Karpas-422 (cell line): Measurements from ENCODE around the gene PCCA. TPM values are rescaled to one million over a fixed set of nuclear protein-coding genes. Genes with fewer than 3 reads are reported as not detected.

Source experiments
- DNase-seq: peaks from one replicate; pipeline ENCODE4 v3.0.0-alpha.2; 2015
- H2AFZ ChIP-seq: fragments of 200-600 bp; sonication (generic); 2 replicates; pipeline ENCODE4 v1.6.1; 2014; ENCODE audit warnings: antibody characterized with exemption, low read length, mixed read lengths
- H3K27ac ChIP-seq: fragments of 200-600 bp; sonication (generic); 2 replicates; pipeline ENCODE4 v1.5.1; 2014; ENCODE audit warnings: mild to moderate bottlenecking, low read length, moderate library complexity
- H3K27me3 ChIP-seq: fragments of 200-600 bp; sonication (generic); 2 replicates; pipeline ENCODE4 v1.6.1; 2014; ENCODE audit warnings: low read length, mixed read lengths
- H3K36me3 ChIP-seq: fragments of 200-600 bp; sonication (generic); 2 replicates; pipeline ENCODE4 v1.6.1; 2014; ENCODE audit warnings: low read length, mixed read lengths; ENCODE audit not compliant: insufficient read depth
- H3K4me1 ChIP-seq: fragments of 200-600 bp; sonication (generic); 2 replicates; pipeline ENCODE4 v1.6.1; 2014; ENCODE audit warnings: mild to moderate bottlenecking, low read length, mixed read lengths
- H3K4me2 ChIP-seq: fragments of 200-600 bp; sonication (generic); 2 replicates; pipeline ENCODE4 v1.6.1; 2014; ENCODE audit warnings: low read length, low read depth, mild to moderate bottlenecking; ENCODE audit not compliant: poor library complexity, severe bottlenecking
- H3K4me3 ChIP-seq: fragments of 200-600 bp; sonication (generic); 2 replicates; pipeline ENCODE4 v1.5.1; 2014; ENCODE audit warnings: mild to moderate bottlenecking, antibody characterized with exemption, low read length, mixed read lengths
- H3K79me2 ChIP-seq: fragments of 200-600 bp; sonication (generic); 2 replicates; pipeline ENCODE4 v1.6.1; 2014; ENCODE audit warnings: mild to moderate bottlenecking, low read length, mixed read lengths
- H3K9ac ChIP-seq: fragments of 200-600 bp; sonication (generic); 2 replicates; pipeline ENCODE4 v1.6.0; 2014; ENCODE audit warnings: low read length
- H3K9me2 ChIP-seq: fragments of 200-600 bp; sonication (generic), shearing (Covaris generic); replicated peaks from 2 replicates; pipeline ENCODE4 v1.6.0; 2014; ENCODE audit warnings: mild to moderate bottlenecking, low read length, moderate library complexity; ENCODE audit not compliant: insufficient read depth
- H3K9me3 ChIP-seq: fragments of 300-700, 200-600 bp; sonication (generic); 2 replicates; pipeline ENCODE4 v1.6.1; 2014; ENCODE audit warnings: low read length, mixed read lengths
- H4K20me1 ChIP-seq: fragments of 200-600 bp; sonication (generic); 2 replicates; pipeline ENCODE4 v1.6.1; 2014; ENCODE audit warnings: mild to moderate bottlenecking, antibody characterized with exemption, low read length, low read depth; ENCODE audit not compliant: insufficient read depth
- total RNA-seq: library from RNA; depleted of rRNA; stranded (reverse); fragments of >200 nt; shearing (Covaris generic); gene quantifications from 2 replicates; pipeline ENCODE4 v1.2.3, GENCODE V29; 2014; ENCODE audit warnings: low replicate concordance

Gene PCCA
- total RNA-seq, 1 experiment from 2014 or later: 7.0 TPM

- no peaks in the 10 kb centered on the region for H3K27me3 ChIP-seq
- DNase-seq: no peak
- no peak overlapping the region for H3K4me3 ChIP-seq
- no peak overlapping the region for H3K9ac ChIP-seq
- no peaks in the 10 kb centered on the region for H4K20me1 ChIP-seq
- H2AFZ ChIP-seq: no peak overlapping the region
- no peaks in the 10 kb centered on the region for H3K9me3 ChIP-seq
- H3K9me2 ChIP-seq: no peaks in the 10 kb centered on the region
- H3K36me3 ChIP-seq: no peaks in the 10 kb centered on the region
- H3K79me2 ChIP-seq: no peaks in the 10 kb centered on the region
- no peak overlapping the region for H3K27ac ChIP-seq
- H3K4me1 ChIP-seq: no peaks in the 10 kb centered on the region
- no peak overlapping the region for H3K4me2 ChIP-seq
Measured at GRCh38 chr13:100493418-100493817, 404.5 kb downstream of the PCCA start.

GRCh38 chr13:100495455-100495854 lies 406.6 kb downstream of the PCCA start:
- H3K4me1 ChIP-seq: no peaks in the 10 kb centered on the region
- no peaks in the 10 kb centered on the region for H4K20me1 ChIP-seq
- no peak for DNase-seq
- no peaks in the 10 kb centered on the region for H3K36me3 ChIP-seq
- H3K27me3 ChIP-seq: no peaks in the 10 kb centered on the region
- no peaks in the 10 kb centered on the region for H3K79me2 ChIP-seq
- no peak overlapping the region for H2AFZ ChIP-seq
- no peak overlapping the region for H3K4me2 ChIP-seq
- H3K9me2 ChIP-seq: no peaks in the 10 kb centered on the region
- H3K9me3 ChIP-seq: no peaks in the 10 kb centered on the region
- H3K27ac ChIP-seq: no peak overlapping the region
- H3K9ac ChIP-seq: no peak overlapping the region
- no peak overlapping the region for H3K4me3 ChIP-seq

- Histone ChIP-seq H3K79me2 (no peaks in the 10 kb centered on the region), H3K9me2 (no peaks in the 10 kb centered on the region), H3K9ac (no peak overlapping the region), H4K20me1 (no peaks in the 10 kb centered on the region), H3K4me2 (no peak overlapping the region), H3K27me3 (no peaks in the 10 kb centered on the region), H3K36me3 (no peaks in the 10 kb centered on the region), H3K27ac (no peak overlapping the region), H2AFZ (no peak overlapping the region), H3K9me3 (no peaks in the 10 kb centered on the region), H3K4me3 (no peak overlapping the region), H3K4me1 (no peaks in the 10 kb centered on the region)
- DNase-seq: no peak
Measured at GRCh38 chr13:100497389-100497788, 408.5 kb downstream of the PCCA start.

- Histone ChIP-seq H3K4me2 (no peak overlapping the region), H3K4me1 (no peaks in the 10 kb centered on the region; the same call in 1 of the 2 replicates), H2AFZ (no peak overlapping the region), H3K36me3 (no peaks in the 10 kb centered on the region), H3K9me3 (no peaks in the 10 kb centered on the region), H3K9ac (no peak overlapping the region), H3K79me2 (no peaks in the 10 kb centered on the region), H3K9me2 (no peaks in the 10 kb centered on the region), H4K20me1 (no peaks in the 10 kb centered on the region), H3K27me3 (no peaks in the 10 kb centered on the region), H3K27ac (no peak overlapping the region), H3K4me3 (no peak overlapping the region)
- DNase-seq: no peak
Measured at GRCh38 chr13:100502446-100502845, 413.6 kb downstream of the PCCA start.

GRCh38 chr13:100503622-100504021 lies 414.7 kb downstream of the PCCA start:
- Histone ChIP-seq H3K9ac (no peak overlapping the region), H3K27ac (no peak overlapping the region), H3K36me3 (no peaks in the 10 kb centered on the region), H3K4me2 (no peak overlapping the region), H3K27me3 (no peaks in the 10 kb centered on the region), H3K79me2 (no peaks in the 10 kb centered on the region), H3K4me1 (no peaks in the 10 kb centered on the region; the same call in 1 of the 2 replicates), H3K9me3 (no peaks in the 10 kb centered on the region), H3K4me3 (no peak overlapping the region), H3K9me2 (no peaks in the 10 kb centered on the region), H4K20me1 (no peaks in the 10 kb centered on the region), H2AFZ (no peak overlapping the region)
- no peak for DNase-seq

GRCh38 chr13:100506154-100506553 lies 417.3 kb downstream of the PCCA start:
- Histone ChIP-seq H2AFZ (no peak overlapping the region), H3K4me1 (no peaks in the 10 kb centered on the region; the same call in 1 of the 2 replicates), H3K79me2 (no peaks in the 10 kb centered on the region), H3K4me3 (no peak overlapping the region), H3K4me2 (peak overlapping the region; percentile 10), H3K36me3 (no peaks in the 10 kb centered on the region), H3K27me3 (no peaks in the 10 kb centered on the region), H3K27ac (no peak overlapping the region), H4K20me1 (no peaks in the 10 kb centered on the region), H3K9me2 (no peaks in the 10 kb centered on the region), H3K9ac (no peak overlapping the region), H3K9me3 (no peaks in the 10 kb centered on the region)
- DNase-seq: no peak

GRCh38 chr13:100506600-100507422 lies 417.9 kb downstream of the PCCA start:
- Histone ChIP-seq H3K9me3 (no peaks in the 10 kb centered on the region), H3K9ac (no peak overlapping the region), H4K20me1 (no peaks in the 10 kb centered on the region), H3K27me3 (no peaks in the 10 kb centered on the region), H3K36me3 (no peaks in the 10 kb centered on the region), H3K27ac (no peak overlapping the region), H3K79me2 (no peaks in the 10 kb centered on the region), H3K4me3 (no peak overlapping the region), H3K9me2 (no peaks in the 10 kb centered on the region), H3K4me1 (no peaks in the 10 kb centered on the region; the same call in 1 of the 2 replicates), H3K4me2 (peak overlapping the region; percentile 10), H2AFZ (no peak overlapping the region)
- no peak for DNase-seq

GRCh38 chr13:100508455-100508854 lies 419.6 kb downstream of the PCCA start:
- no peak for DNase-seq
- Histone ChIP-seq H3K4me1 (no peaks in the 10 kb centered on the region; the same call in 1 of the 2 replicates), H3K27ac (no peak overlapping the region), H3K79me2 (no peaks in the 10 kb centered on the region), H3K4me2 (no peak overlapping the region), H3K36me3 (no peaks in the 10 kb centered on the region), H3K4me3 (no peak overlapping the region), H4K20me1 (no peaks in the 10 kb centered on the region), H3K9me2 (no peaks in the 10 kb centered on the region), H3K9ac (no peak overlapping the region), H3K27me3 (no peaks in the 10 kb centered on the region), H3K9me3 (no peaks in the 10 kb centered on the region), H2AFZ (no peak overlapping the region)
